Measurements from ENCODE around the gene SCUBE1. TPM values are rescaled to one million over a fixed set of nuclear protein-coding genes. Genes with fewer than 3 reads are reported as not detected.

SCUBE1 gene
- total and polyA plus RNA-seq, 2 of the 4 experiments (the other 2 are of a cell fraction) = not detected

GRCh38 chr22:43256569-43256968, 86.6 kb downstream of the SCUBE1 start:
- Histone ChIP-seq H2AK9ac (replicated peaks; ENCODE audit: low read depth, low read length, poor library complexity) (no peak overlapping the region), H3K36me3 (ENCODE audit: control insufficient read depth, insufficient read depth, low read length) (no peaks in the 10 kb centered on the region), H3K9me3 (ENCODE audit: control insufficient read depth, insufficient read depth, low read length) (no peaks in the 10 kb centered on the region), H4K91ac (ENCODE audit: insufficient read depth, low read depth, low read length) (no peak overlapping the region), H4K5ac (ENCODE audit: low read depth, low read length) (no peak overlapping the region), H3K27me3 (ENCODE audit: control insufficient read depth, insufficient read depth, low read length) (peaks cover 62% of the 10 kb centered on the region), H3K4ac (ENCODE audit: low read depth, low read length) (no peak overlapping the region), H2BK15ac (ENCODE audit: low read depth, low read length) (no peak overlapping the region), H3K4me2 (ENCODE audit: low read depth, low read length) (no peak overlapping the region), H3K14ac (replicated peaks; ENCODE audit: low read depth, low read length) (no peak overlapping the region), H2AFZ (replicated peaks; ENCODE audit: low read length, poor library complexity) (no peak overlapping the region), H2BK120ac (ENCODE audit: low read depth, low read length) (no peak overlapping the region), H2BK5ac (ENCODE audit: low read depth, low read length, poor library complexity, severe bottlenecking) (no peak overlapping the region), H4K20me1 (ENCODE audit: insufficient read depth, low read length) (no peaks in the 10 kb centered on the region; the same call in 1 of the 2 replicates), H3K18ac (ENCODE audit: low read depth, low read length) (no peak overlapping the region), H3K4me3 (ENCODE audit: insufficient read depth, low read depth, low read length) (no peak overlapping the region), H4K8ac (ENCODE audit: low read depth in 2 of 2, low read length in 2 of 2) (no peak overlapping the region), H2AK5ac (ENCODE audit: low read depth, low read length) (no peak overlapping the region), H3K4me1 (ENCODE audit: control insufficient read depth, insufficient read depth, low read length) (peaks cover 2% of the 10 kb centered on the region; the same call in 1 of the 2 replicates), H3K27ac (ENCODE audit: insufficient read depth, low read length) (no peak overlapping the region), H3K23ac (ENCODE audit: low read depth, low read length) (no peak overlapping the region), H3K9me1 (ENCODE audit: insufficient read depth, low read length) (no peaks in the 10 kb centered on the region), H3K79me1 (ENCODE audit: low read depth in 1 of 2, low read length in 2 of 2) (no peaks in the 10 kb centered on the region), H3K9ac (ENCODE audit: low read depth, low read length) (no peak overlapping the region), H2BK20ac (ENCODE audit: low read depth, low read length) (no peak overlapping the region), H3K56ac (ENCODE audit: extremely low read depth, insufficient read depth, low read length) (no peak overlapping the region)
- BruUV-seq (replicated peaks) = no TSS peak
- dilution Hi-C loops (cut with HindIII; ENCODE audit: low sequenced_read_pairs, unreplicated experiment) = no loop called here
- ChIA-PET CTCF (no interaction called here), POLR2A (ENCODE audit: unreplicated experiment) (no interaction called here)
- ATAC-seq (ENCODE audit: low read depth) = no peak
- in situ Hi-C loops (cut with MboI; ENCODE audit: low sequenced_read_pairs) = no loop called here
- TF ChIP-seq CEBPB (IDR thresholded peaks at IDR 0.05; ENCODE audit: low read depth, low read length) (no peak), BHLHE40 (IDR thresholded peaks at IDR 0.05; ENCODE audit: low read depth, low read length) (no peak), ELK1 (IDR thresholded peaks at IDR 0.05; ENCODE audit: borderline replicate concordance, low read depth, low read length) (no peak), CTCF (conservative IDR thresholded peaks at IDR 0.05; ENCODE audit: low read depth, low read length) (no peak), NFE2L2 (IDR thresholded peaks at IDR 0.05; ENCODE audit: low read depth, low read length) (no peak), RCOR1 (IDR thresholded peaks at IDR 0.05; ENCODE audit: insufficient replicate concordance, low read length) (no peak), FOS (IDR thresholded peaks at IDR 0.05; ENCODE audit: low read depth, low read length) (no peak), RFX5 (IDR thresholded peaks at IDR 0.05; ENCODE audit: low read depth, low read length) (no peak), MAZ (IDR thresholded peaks at IDR 0.05; ENCODE audit: borderline replicate concordance, low read depth, low read length) (no peak), POLR2A (IDR thresholded peaks at IDR 0.05; ENCODE audit: low read depth, low read length) (no peak)
- no peak for DNase-seq
- intact Hi-C loops (cut with micrococcal nuclease) = no loop called here
- WGBS, 2 experiments (ENCODE audit: extremely low coverage in 2 of 2, insufficient read length in 1 of 2) = 71% methylated on average over 8 of the region's 9 CpGs; no CpG with 5 or more reads in 1 of the 2 experiments

Measured in IMR-90 (cell line).